Upper lobe of left lung (tissue), 4 donors: ENCODE data around the gene ADAMTS17.

Source experiments
- CTCF ChIP-seq, 6 experiments: fragments of 450-650 bp in 4 of 6; fragments of 200-600 bp in 2 of 6; sonication (generic) in 2 of 6; IDR thresholded peaks; one replicate each; pipeline ENCODE4 v1.5.1; 2016 to 2019; ENCODE audit warnings: antibody characterized with exemption in 6 of 6
- EP300 ChIP-seq, 4 donors: sonication (generic); formaldehyde crosslinking; IDR thresholded peaks; one replicate each; pipeline ENCODE4 v1.5.1; 2017; ENCODE audit warnings: antibody characterized with exemption in 4 of 4, control low read depth in 2 of 4
- POLR2A ChIP-seq, 4 donors: fragments of 450-650 bp; IDR thresholded peaks; one replicate each; pipeline ENCODE4 v1.5.1; 2016 to 2017; ENCODE audit warnings: antibody characterized with exemption in 4 of 4, mild to moderate bottlenecking in 2 of 4
- POLR2AphosphoS5 ChIP-seq, 2 donors: sonication (generic); formaldehyde crosslinking; IDR thresholded peaks; one replicate each; pipeline ENCODE4 v1.5.1; 2017; ENCODE audit warnings: antibody characterized with exemption in 2 of 2

GRCh38 chr15:100191161-100191560 lies 150.6 kb downstream of the ADAMTS17 start:
- TF ChIP-seq CTCF (IDR thresholded peaks at IDR 0.05) (no peak), EP300 (IDR thresholded peaks at IDR 0.05) (no peak), POLR2A (IDR thresholded peaks at IDR 0.05) (no peak), POLR2AphosphoS5 (IDR thresholded peaks at IDR 0.05) (no peak)
